Lower leg skin (tissue), 4 donors: ENCODE data around the gene IL18BP. TPM values are rescaled to one million over a fixed set of nuclear protein-coding genes. Genes with fewer than 3 reads are reported as not detected.
A peak's percentile ranks its signal among the peaks of the same experiment; 100 is the strongest.

Source experiments
- DNase-seq, 2 donors: peaks; one replicate each; pipeline ENCODE4 v3.0.0-alpha.2; 2019; ENCODE audit warnings: low spot score in 2 of 2
- H3K4me3 ChIP-seq: fragments of 200-600 bp; sonication (generic); 2 replicates; pipeline ENCODE4 v1.5.1; 2017; ENCODE audit warnings: mild to moderate bottlenecking, low read depth; ENCODE audit not compliant: poor library complexity, severe bottlenecking
- CTCF ChIP-seq, 3 donors: fragments of 450-650 bp; IDR thresholded peaks; one replicate each; pipeline ENCODE4 v1.5.1; 2016; ENCODE audit warnings: antibody characterized with exemption in 3 of 3, mild to moderate bottlenecking in 3 of 3, moderate library complexity in 2 of 3
- POLR2A ChIP-seq, 2 donors: fragments of 450-650 bp; IDR thresholded peaks; one replicate each; pipeline ENCODE4 v1.6.1; 2016 to 2017; ENCODE audit warnings: antibody characterized with exemption in 2 of 2, mild to moderate bottlenecking in 1 of 2, moderate library complexity in 1 of 2
- WGBS, 2 donors: methylation state at CpG; one replicate each; pipeline ENCODE4 v1.1.5; 2018; 5-methylcytosine and 5-hydroxymethylcytosine counted together
- intact Hi-C: fragments of 100-400 bp; cut with DNase I; formaldehyde crosslinking; loops from one replicate; pipeline ENCODE4 v1.15.0; 2023; ENCODE audit warnings: low total_unique reads
- total RNA-seq, 4 donors: library from RNA; depleted of rRNA; stranded (reverse); fragments of >200 nt; gene quantifications; one replicate each; pipeline ENCODE4 v1.1.0, GENCODE V29; 2016

The IL18BP gene
- total RNA-seq, 4 donors from 2014 or later = 3.0 to 9.1 (median 5.6) TPM

- intact Hi-C loops = no loop called here
- H3K4me3 ChIP-seq = no peak overlapping the region
- DNase-seq = peak in 1 of 2 donors; percentile 75
These were observed 16.9 kb downstream of the IL18BP start for GRCh38 chr11:72015511-72016061.

GRCh38 chr11:72018171-72018570 lies 19.5 kb downstream of the IL18BP start:
- DNase-seq = no peak
- intact Hi-C loops = no loop called here
- H3K4me3 ChIP-seq = no peak overlapping the region
- 90% methylated on average over 9 of the region's 9 CpGs for WGBS, 2 donors
- TF ChIP-seq POLR2A (IDR thresholded peaks at IDR 0.05) = no peak
- TF ChIP-seq CTCF (IDR thresholded peaks at IDR 0.05) = no peak

More at GRCh38 chr11:72015511-72016061, 16.9 kb downstream of the IL18BP start:
- TF ChIP-seq CTCF (IDR thresholded peaks at IDR 0.05) (no peak), POLR2A (IDR thresholded peaks at IDR 0.05) (no peak)
- 82 to 89% methylated on average over 9 to 10 of the region's 10 CpGs for WGBS, 2 donors

GRCh38 chr11:72023335-72023734 lies 24.6 kb downstream of the IL18BP start:
- no peak for TF ChIP-seq CTCF (IDR thresholded peaks at IDR 0.05)
- TF ChIP-seq POLR2A (IDR thresholded peaks at IDR 0.05) = no peak
- WGBS, 2 donors = 60 to 73% methylated on average over 4 of the region's 4 CpGs
- H3K4me3 ChIP-seq = no peak overlapping the region
- DNase-seq = no peak
- intact Hi-C loops = no loop called here

GRCh38 chr11:72024069-72024754 lies 25.5 kb downstream of the IL18BP start:
- intact Hi-C loops = no loop called here
- no peak for DNase-seq
- 39 to 45% methylated on average over 5 of the region's 5 CpGs for WGBS, 2 donors
- no peak overlapping the region for H3K4me3 ChIP-seq
- no peak for TF ChIP-seq POLR2A (IDR thresholded peaks at IDR 0.05)
- no peak for TF ChIP-seq CTCF (IDR thresholded peaks at IDR 0.05)

GRCh38 chr11:72026090-72026489 lies 27.4 kb downstream of the IL18BP start:
- no peak for TF ChIP-seq CTCF (IDR thresholded peaks at IDR 0.05)
- TF ChIP-seq POLR2A (IDR thresholded peaks at IDR 0.05) = no peak
- no peak for DNase-seq
- no peak overlapping the region for H3K4me3 ChIP-seq
- WGBS, 2 donors = 18 to 42% methylated on average over 1 of the region's 1 CpG
- intact Hi-C loops = loop anchor here (5.0 kb wide), 1 partner anchor 66 kb away; no protein-coding TSS in a partner anchor
